HepG2 (cell line): ENCODE measurements around the gene NFATC4. TPM values are rescaled to one million over a fixed set of nuclear protein-coding genes. Genes with fewer than 3 reads are reported as not detected.

Experiments used
- ARNT2 ChIP-seq: sonication (generic); formaldehyde crosslinking; IDR thresholded peaks from 2 replicates; pipeline ENCODE4 v1.8.0; 2022; ENCODE audit warnings: mild to moderate bottlenecking, low read depth, missing genetic modification reagents, moderate library complexity
- BRD4 ChIP-seq: sonication (generic); formaldehyde crosslinking; IDR thresholded peaks from 2 replicates; pipeline ENCODE4 v1.4.0; 2020; ENCODE audit warnings: missing genetic modification reagents
- ELF1 ChIP-seq: sonication (generic); formaldehyde crosslinking; IDR thresholded peaks from 2 replicates; pipeline ENCODE4 v1.4.0; 2020; ENCODE audit warnings: missing genetic modification reagents
- ELF4 ChIP-seq: sonication (generic); formaldehyde crosslinking; IDR thresholded peaks from 2 replicates; pipeline ENCODE4 v1.5.0; 2020; ENCODE audit warnings: missing genetic modification reagents, mild to moderate bottlenecking, moderate library complexity, borderline replicate concordance
- GATAD1 ChIP-seq: IDR thresholded peaks from 2 replicates; pipeline ENCODE4 v1.6.1; 2016; ENCODE audit warnings: missing genetic modification reagents, missing compliant biosample characterization
- HOXA3 ChIP-seq: sonication (generic); formaldehyde crosslinking; IDR thresholded peaks from 2 replicates; pipeline ENCODE4 v1.5.0; 2020; ENCODE audit warnings: missing genetic modification reagents
- RAD51 ChIP-seq: fragments of 450-650 bp; IDR thresholded peaks from 2 replicates; pipeline ENCODE4 v1.6.1; 2016; ENCODE audit warnings: borderline replicate concordance
- TEAD3 ChIP-seq: optimal IDR thresholded peaks from 2 replicates; pipeline ENCODE3; 2016; ENCODE audit warnings: borderline replicate concordance
- ZKSCAN8 ChIP-seq: IDR thresholded peaks from 2 replicates; pipeline ENCODE4 v1.6.1; 2016; ENCODE audit warnings: borderline replicate concordance, missing genetic modification reagents, missing compliant biosample characterization
- ZNF124 ChIP-seq: sonication (generic); formaldehyde crosslinking; IDR thresholded peaks from 2 replicates; pipeline ENCODE4 v1.4.0; 2020; ENCODE audit warnings: missing genetic modification reagents
- ZNF33A ChIP-seq: sonication (generic); formaldehyde crosslinking; IDR thresholded peaks from 2 replicates; pipeline ENCODE4 v1.5.1; 2020; ENCODE audit warnings: missing genetic modification reagents, mild to moderate bottlenecking, moderate library complexity, borderline replicate concordance
- ZNF562 ChIP-seq: sonication (generic); formaldehyde crosslinking; IDR thresholded peaks from 2 replicates; pipeline ENCODE4 v1.8.0; 2022; ENCODE audit warnings: missing genetic modification reagents, borderline replicate concordance
- ZNF569 ChIP-seq: sonication (generic); formaldehyde crosslinking; IDR thresholded peaks from 2 replicates; pipeline ENCODE4 v1.5.0; 2020; ENCODE audit warnings: mild to moderate bottlenecking, missing genetic modification reagents, moderate library complexity, borderline replicate concordance
- ZNF720 ChIP-seq: sonication (generic); formaldehyde crosslinking; IDR thresholded peaks from 2 replicates; pipeline ENCODE4 v1.4.0; 2020; ENCODE audit warnings: missing genetic modification reagents
- ZNF891 ChIP-seq: sonication (generic); formaldehyde crosslinking; IDR thresholded peaks from 2 replicates; pipeline ENCODE4 v1.5.0; 2020; ENCODE audit warnings: mild to moderate bottlenecking, missing genetic modification reagents
- polyA plus RNA-seq, 8 experiments: library from polyadenylated mRNA; depleted of rRNA in 3 of 8; stranded (reverse) in 7 of 8; unstranded in 1 of 8; fragments of >200 nt; fragmentation: Illumina TruSeq in 4 of 8; extraction: Trizol in 4 of 8; gene quantifications; 2 replicates each; pipeline versions ENCODE4 v1.2.1 to v1.2.3, GENCODE V29; 2011 to 2016; ENCODE audit warnings: low read depth in 4 of 8, missing spikeins in 1 of 8, mixed read lengths in 1 of 8; ENCODE audit not compliant: insufficient read depth in 1 of 8
- total RNA-seq, 5 experiments: library from RNA; depleted of rRNA; stranded (reverse); fragments of >200 nt; fragmentation: Illumina TruSeq; extraction: Trizol; gene quantifications; 2 replicates each; pipeline ENCODE4 v1.2.3, GENCODE V29; 2016; ENCODE audit warnings: low read depth in 1 of 5
- TF ChIP-seq, protein P1 (sequence below): sonication (generic); formaldehyde crosslinking; IDR thresholded peaks from 2 replicates; pipeline ENCODE4 v1.8.1; 2023; ENCODE audit warnings: mild to moderate bottlenecking, missing genetic modification reagents, borderline replicate concordance
- TF ChIP-seq, protein P2 (sequence below): IDR thresholded peaks from 2 replicates; pipeline ENCODE4 v1.6.1; 2016; ENCODE audit warnings: mild to moderate bottlenecking, missing biosample characterization, missing genetic modification reagents
- TF ChIP-seq, protein P3 (sequence below): sonication (generic); formaldehyde crosslinking; IDR thresholded peaks from 2 replicates; pipeline ENCODE4 v1.4.0; 2020; ENCODE audit warnings: mild to moderate bottlenecking, missing genetic modification reagents
- TF ChIP-seq, protein P4 (sequence below): IDR thresholded peaks from 2 replicates; pipeline ENCODE4 v1.6.1; 2016
- TF ChIP-seq, protein P5 (sequence below): sonication (generic); formaldehyde crosslinking; IDR thresholded peaks from 2 replicates; pipeline ENCODE4 v1.4.0; 2020; ENCODE audit warnings: missing genetic modification reagents, borderline replicate concordance
- TF ChIP-seq, protein P6 (sequence below): sonication (generic); formaldehyde crosslinking; IDR thresholded peaks from 2 replicates; pipeline ENCODE4 v1.9.0; 2021; ENCODE audit warnings: missing genetic modification reagents, mild to moderate bottlenecking, borderline replicate concordance
- TF ChIP-seq, protein P7 (sequence below): sonication (generic); formaldehyde crosslinking; IDR thresholded peaks from 2 replicates; pipeline ENCODE4 v1.4.0; 2020; ENCODE audit warnings: missing genetic modification reagents

The NFATC4 gene
- total and polyA plus RNA-seq, 2 of the 13 experiments (the other 11 are each of a cell fraction or from before 2014, with no cell fraction given) = 0.04 to 0.15 TPM

DNA sequence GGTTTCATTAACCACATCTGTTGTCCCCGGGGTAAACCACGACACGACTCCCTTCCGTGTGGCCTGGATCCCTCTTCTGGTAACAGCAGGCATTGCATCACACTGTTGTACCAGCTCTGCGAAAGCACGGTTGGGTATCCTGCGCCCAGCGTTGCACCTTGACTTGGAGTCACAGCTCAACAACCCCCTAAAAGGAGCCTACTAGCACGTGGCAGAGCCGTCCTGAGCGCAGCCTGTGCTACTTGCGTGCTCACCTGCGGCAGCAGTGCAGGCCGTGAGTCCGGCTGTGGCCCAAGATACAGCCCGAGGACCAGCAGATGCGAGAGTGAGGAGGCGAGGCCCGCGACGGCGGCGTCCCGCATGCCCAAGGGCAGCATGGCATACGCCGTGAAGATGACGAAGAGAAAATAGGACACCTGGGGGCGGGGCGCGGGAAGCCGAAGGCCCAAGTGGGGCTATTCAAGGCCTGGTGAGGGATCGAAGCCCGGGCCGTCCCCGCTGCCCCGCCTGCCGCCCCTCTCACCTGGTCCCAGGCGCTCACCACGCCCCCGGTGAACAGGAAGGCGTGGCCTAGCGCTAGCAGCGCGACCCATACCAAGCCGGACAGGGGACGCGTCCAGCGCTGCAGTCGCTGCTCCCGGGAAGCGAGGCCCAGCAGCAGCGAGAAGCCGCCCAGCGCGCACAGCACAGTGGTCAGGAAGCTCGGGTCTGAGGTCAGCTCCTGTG lies 35.6 kb upstream of the NFATC4 start (continued):
- TF ChIP-seq RAD51 (no peak), ZKSCAN8 (CRISPR knock-in tag) (peak; percentile 69; the same call in 1 of the 2 replicates), ZNF562 (CRISPR knock-in tag) (peak; percentile 93; the same call in 1 of the 2 replicates), TEAD3 (CRISPR knock-in tag) (peak; percentile 55), HOXA3 (peak; percentile 42), ZNF124 (CRISPR knock-in tag) (peak; percentile 90), ELF1 (CRISPR knock-in tag) (peak; percentile 65), ZNF33A (CRISPR knock-in tag) (no peak), ZNF720 (CRISPR knock-in tag) (peak; percentile 86; the same call in 1 of the 2 replicates), ELF4 (CRISPR knock-in tag) (no peak), GATAD1 (CRISPR knock-in tag) (peak; percentile 69; the same call in 1 of the 2 replicates), ZNF569 (no peak; the same call in 1 of the 2 replicates), ZNF891 (CRISPR knock-in tag) (no peak; the same call in 1 of the 2 replicates), BRD4 (CRISPR knock-in tag) (no peak), ARNT2 (CRISPR knock-in tag) (peak; percentile 72; the same call in 1 of the 2 replicates)
- TF ChIP-seq, protein P1, sequence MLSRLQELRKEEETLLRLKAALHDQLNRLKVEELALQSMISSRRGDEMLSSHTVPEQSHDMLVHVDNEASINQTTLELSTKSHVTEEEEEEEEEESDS (CRISPR knock-in tag) = no peak
- TF ChIP-seq, protein P2, sequence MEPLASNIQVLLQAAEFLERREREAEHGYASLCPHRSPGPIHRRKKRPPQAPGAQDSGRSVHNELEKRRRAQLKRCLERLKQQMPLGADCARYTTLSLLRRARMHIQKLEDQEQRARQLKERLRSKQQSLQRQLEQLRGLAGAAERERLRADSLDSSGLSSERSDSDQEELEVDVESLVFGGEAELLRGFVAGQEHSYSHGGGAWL (CRISPR knock-in tag) = peak; percentile 98
- TF ChIP-seq, protein P3, sequence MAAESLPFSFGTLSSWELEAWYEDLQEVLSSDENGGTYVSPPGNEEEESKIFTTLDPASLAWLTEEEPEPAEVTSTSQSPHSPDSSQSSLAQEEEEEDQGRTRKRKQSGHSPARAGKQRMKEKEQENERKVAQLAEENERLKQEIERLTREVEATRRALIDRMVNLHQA (CRISPR knock-in tag) = no peak
- TF ChIP-seq, protein P4, sequence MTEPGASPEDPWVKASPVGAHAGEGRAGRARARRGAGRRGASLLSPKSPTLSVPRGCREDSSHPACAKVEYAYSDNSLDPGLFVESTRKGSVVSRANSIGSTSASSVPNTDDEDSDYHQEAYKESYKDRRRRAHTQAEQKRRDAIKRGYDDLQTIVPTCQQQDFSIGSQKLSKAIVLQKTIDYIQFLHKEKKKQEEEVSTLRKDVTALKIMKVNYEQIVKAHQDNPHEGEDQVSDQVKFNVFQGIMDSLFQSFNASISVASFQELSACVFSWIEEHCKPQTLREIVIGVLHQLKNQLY (CRISPR knock-in tag) = no peak
- TF ChIP-seq, protein P5, sequence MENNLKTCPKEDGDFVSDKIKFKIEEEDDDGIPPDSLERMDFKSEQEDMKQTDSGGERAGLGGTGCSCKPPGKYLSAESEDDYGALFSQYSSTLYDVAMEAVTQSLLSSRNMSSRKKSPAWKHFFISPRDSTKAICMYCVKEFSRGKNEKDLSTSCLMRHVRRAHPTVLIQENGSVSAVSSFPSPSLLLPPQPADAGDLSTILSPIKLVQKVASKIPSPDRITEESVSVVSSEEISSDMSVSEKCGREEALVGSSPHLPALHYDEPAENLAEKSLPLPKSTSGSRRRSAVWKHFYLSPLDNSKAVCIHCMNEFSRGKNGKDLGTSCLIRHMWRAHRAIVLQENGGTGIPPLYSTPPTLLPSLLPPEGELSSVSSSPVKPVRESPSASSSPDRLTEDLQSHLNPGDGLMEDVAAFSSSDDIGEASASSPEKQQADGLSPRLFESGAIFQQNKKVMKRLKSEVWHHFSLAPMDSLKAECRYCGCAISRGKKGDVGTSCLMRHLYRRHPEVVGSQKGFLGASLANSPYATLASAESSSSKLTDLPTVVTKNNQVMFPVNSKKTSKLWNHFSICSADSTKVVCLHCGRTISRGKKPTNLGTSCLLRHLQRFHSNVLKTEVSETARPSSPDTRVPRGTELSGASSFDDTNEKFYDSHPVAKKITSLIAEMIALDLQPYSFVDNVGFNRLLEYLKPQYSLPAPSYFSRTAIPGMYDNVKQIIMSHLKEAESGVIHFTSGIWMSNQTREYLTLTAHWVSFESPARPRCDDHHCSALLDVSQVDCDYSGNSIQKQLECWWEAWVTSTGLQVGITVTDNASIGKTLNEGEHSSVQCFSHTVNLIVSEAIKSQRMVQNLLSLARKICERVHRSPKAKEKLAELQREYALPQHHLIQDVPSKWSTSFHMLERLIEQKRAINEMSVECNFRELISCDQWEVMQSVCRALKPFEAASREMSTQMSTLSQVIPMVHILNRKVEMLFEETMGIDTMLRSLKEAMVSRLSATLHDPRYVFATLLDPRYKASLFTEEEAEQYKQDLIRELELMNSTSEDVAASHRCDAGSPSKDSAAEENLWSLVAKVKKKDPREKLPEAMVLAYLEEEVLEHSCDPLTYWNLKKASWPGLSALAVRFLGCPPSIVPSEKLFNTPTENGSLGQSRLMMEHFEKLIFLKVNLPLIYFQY = peak; percentile 73; the same call in 1 of the 2 replicates
- TF ChIP-seq, protein P6, sequence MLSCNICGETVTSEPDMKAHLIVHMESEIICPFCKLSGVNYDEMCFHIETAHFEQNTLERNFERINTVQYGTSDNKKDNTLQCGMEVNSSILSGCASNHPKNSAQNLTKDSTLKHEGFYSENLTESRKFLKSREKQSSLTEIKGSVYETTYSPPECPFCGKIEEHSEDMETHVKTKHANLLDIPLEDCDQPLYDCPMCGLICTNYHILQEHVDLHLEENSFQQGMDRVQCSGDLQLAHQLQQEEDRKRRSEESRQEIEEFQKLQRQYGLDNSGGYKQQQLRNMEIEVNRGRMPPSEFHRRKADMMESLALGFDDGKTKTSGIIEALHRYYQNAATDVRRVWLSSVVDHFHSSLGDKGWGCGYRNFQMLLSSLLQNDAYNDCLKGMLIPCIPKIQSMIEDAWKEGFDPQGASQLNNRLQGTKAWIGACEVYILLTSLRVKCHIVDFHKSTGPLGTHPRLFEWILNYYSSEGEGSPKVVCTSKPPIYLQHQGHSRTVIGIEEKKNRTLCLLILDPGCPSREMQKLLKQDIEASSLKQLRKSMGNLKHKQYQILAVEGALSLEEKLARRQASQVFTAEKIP (CRISPR knock-in tag) = no peak
- TF ChIP-seq, protein P7, sequence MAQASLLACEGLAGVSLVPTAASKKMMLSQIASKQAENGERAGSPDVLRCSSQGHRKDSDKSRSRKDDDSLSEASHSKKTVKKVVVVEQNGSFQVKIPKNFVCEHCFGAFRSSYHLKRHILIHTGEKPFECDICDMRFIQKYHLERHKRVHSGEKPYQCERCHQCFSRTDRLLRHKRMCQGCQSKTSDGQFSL (CRISPR knock-in tag) = no peak
